Body of pancreas (tissue), 4 donors: ENCODE data around the gene C1QTNF6.

ENCODE experiments used
- POLR2A ChIP-seq, 3 donors: fragments of 450-650 bp; IDR thresholded peaks; one replicate each; pipeline ENCODE4 v1.6.1; 2016; ENCODE audit warnings: antibody characterized with exemption in 3 of 3, mild to moderate bottlenecking in 2 of 3
- TF ChIP-seq, protein P1 (sequence below), 7 experiments: fragments of 450-650 bp in 4 of 7; fragments of 200-600 bp in 3 of 7; sonication (generic) in 3 of 7; IDR thresholded peaks; one replicate each; pipeline ENCODE4 v1.5.1; 2016 to 2019; ENCODE audit warnings: antibody characterized with exemption in 7 of 7

DNA sequence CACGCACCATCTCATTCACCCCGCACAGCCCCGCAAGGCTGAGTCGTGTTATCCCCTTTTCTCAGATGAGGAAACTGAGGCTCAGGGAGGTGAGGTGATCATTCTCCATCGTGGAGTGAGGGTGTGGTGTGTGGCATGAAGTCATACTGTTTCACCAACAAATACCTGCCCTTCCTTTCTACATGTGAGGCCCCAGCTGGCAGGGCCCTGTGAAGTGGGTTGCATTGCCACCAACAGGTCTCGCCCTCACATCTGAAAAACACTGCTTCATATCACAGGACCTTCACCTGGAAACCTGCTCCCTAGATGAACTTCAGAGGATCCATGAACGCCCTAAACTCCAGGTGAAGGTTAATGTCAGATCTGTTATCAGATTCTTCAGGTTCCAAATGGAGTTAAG is 19.9 kb upstream of the C1QTNF6 start:
- TF ChIP-seq, protein P1, sequence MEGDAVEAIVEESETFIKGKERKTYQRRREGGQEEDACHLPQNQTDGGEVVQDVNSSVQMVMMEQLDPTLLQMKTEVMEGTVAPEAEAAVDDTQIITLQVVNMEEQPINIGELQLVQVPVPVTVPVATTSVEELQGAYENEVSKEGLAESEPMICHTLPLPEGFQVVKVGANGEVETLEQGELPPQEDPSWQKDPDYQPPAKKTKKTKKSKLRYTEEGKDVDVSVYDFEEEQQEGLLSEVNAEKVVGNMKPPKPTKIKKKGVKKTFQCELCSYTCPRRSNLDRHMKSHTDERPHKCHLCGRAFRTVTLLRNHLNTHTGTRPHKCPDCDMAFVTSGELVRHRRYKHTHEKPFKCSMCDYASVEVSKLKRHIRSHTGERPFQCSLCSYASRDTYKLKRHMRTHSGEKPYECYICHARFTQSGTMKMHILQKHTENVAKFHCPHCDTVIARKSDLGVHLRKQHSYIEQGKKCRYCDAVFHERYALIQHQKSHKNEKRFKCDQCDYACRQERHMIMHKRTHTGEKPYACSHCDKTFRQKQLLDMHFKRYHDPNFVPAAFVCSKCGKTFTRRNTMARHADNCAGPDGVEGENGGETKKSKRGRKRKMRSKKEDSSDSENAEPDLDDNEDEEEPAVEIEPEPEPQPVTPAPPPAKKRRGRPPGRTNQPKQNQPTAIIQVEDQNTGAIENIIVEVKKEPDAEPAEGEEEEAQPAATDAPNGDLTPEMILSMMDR (IDR thresholded peaks at IDR 0.05) = no peak
- no peak for TF ChIP-seq POLR2A (IDR thresholded peaks at IDR 0.05)
